NCI-H2081 (cell line): ENCODE results near the gene TAS2R39.

ENCODE experiments used
- DNase-seq, 2 experiments: peaks; one replicate each; lab custom pipeline; 2025; lab: John Stamatoyannopoulos, UW

The TAS2R39 gene

GRCh38 chr7:143216686-143217085 is 33.5 kb downstream of the TAS2R39 start:
- no peak for DNase-seq

- no peak for DNase-seq
Observed at GRCh38 chr7:143217806-143218205, 34.6 kb downstream of the TAS2R39 start.

GRCh38 chr7:143221286-143221685 is 38.1 kb downstream of the TAS2R39 start:
- DNase-seq = no peak

DNA sequence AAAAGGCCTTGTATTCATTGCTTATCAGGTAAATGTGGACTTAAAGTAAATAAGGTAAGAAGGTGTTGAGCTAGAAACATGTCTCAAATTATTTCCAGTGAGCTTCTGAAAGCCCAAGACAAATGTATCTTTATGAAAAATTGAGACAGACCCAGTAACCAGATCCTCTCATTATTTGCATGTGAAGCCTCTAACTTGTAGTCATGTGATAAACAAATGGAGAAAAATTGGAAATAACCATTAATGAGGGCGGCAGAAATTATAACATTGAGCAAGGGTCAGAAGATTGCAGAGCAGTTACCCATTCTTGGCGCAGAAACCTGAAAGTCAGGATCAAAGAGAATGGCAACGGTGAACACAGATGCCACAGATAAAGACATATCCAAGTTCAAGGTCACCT is 38.5 kb downstream of the TAS2R39 start, which contains the start of gene TAS2R40:
TAS2R40 (plus strand) TSS at position 301 of the 400 bp plus-strand sequence; CDS start at position 343, 42 bp downstream.
- no peak for DNase-seq

DNA sequence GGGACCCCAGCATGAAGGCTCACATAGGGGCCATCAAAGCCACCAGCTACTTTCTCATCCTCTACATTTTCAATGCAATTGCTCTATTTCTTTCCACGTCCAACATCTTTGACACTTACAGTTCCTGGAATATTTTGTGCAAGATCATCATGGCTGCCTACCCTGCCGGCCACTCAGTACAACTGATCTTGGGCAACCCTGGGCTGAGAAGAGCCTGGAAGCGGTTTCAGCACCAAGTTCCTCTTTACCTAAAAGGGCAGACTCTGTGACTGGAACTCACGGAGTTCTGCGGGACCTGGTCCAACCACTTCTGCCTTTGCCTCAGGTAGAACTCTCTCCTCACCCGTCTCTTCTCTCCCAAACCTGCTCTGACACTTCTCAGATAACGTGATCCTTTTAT is 39.6 kb downstream of the TAS2R39 start:
- DNase-seq = no peak

GRCh38 chr7:143223784-143224183 is 40.6 kb downstream of the TAS2R39 start:
- no peak for DNase-seq

GRCh38 chr7:143225047-143225446 is 41.8 kb downstream of the TAS2R39 start:
- DNase-seq = no peak

GRCh38 chr7:143227806-143228205 is 44.6 kb downstream of the TAS2R39 start:
- DNase-seq = no peak

- peak; percentile 56 to 58 for DNase-seq
Observed at GRCh38 chr7:143229054-143229790, 46.0 kb downstream of the TAS2R39 start.

- no peak for DNase-seq
Observed at GRCh38 chr7:143230602-143231457, 47.6 kb downstream of the TAS2R39 start.
